HepG2 (cell line): ENCODE measurements around the gene TACC3. TPM values are rescaled to one million over a fixed set of nuclear protein-coding genes. Genes with fewer than 3 reads are reported as not detected.

Experiments used
- AHR ChIP-seq: IDR thresholded peaks from 2 replicates; pipeline ENCODE4 v1.6.1; 2018; ENCODE audit warnings: missing genetic modification reagents, missing compliant biosample characterization
- FOSL1 ChIP-seq: sonication (generic); formaldehyde crosslinking; IDR thresholded peaks from 2 replicates; pipeline ENCODE4 v1.9.0; 2021; ENCODE audit warnings: missing genetic modification reagents, borderline replicate concordance
- NFE2 ChIP-seq: sonication (generic); formaldehyde crosslinking; IDR thresholded peaks from 2 replicates; pipeline ENCODE4 v1.4.0; 2020; ENCODE audit warnings: missing genetic modification reagents
- SNAI1 ChIP-seq: sonication (generic); formaldehyde crosslinking; IDR thresholded peaks from 2 replicates; pipeline ENCODE4 v1.5.0; 2020; ENCODE audit warnings: mild to moderate bottlenecking, missing genetic modification reagents, borderline replicate concordance
- ZNF333 ChIP-seq: sonication (generic); formaldehyde crosslinking; IDR thresholded peaks from 2 replicates; pipeline ENCODE4 v1.4.0; 2020; ENCODE audit warnings: mild to moderate bottlenecking, missing genetic modification reagents, borderline replicate concordance
- ZNF335 ChIP-seq: sonication (generic); formaldehyde crosslinking; IDR thresholded peaks from 2 replicates; pipeline ENCODE4 v1.4.0; 2020; ENCODE audit warnings: missing genetic modification reagents
- ZNF337 ChIP-seq: sonication (generic); formaldehyde crosslinking; IDR thresholded peaks from 2 replicates; pipeline ENCODE4 v1.5.1; 2020; ENCODE audit warnings: missing genetic modification reagents, low read depth, mild to moderate bottlenecking, borderline replicate concordance
- ZNF737 ChIP-seq: sonication (generic); formaldehyde crosslinking; IDR thresholded peaks from 2 replicates; pipeline ENCODE4 v1.5.0; 2020; ENCODE audit warnings: missing genetic modification reagents, mild to moderate bottlenecking, borderline replicate concordance
- ZNF75D ChIP-seq: sonication (generic); formaldehyde crosslinking; IDR thresholded peaks from 2 replicates; pipeline ENCODE4 v1.8.1; 2023; ENCODE audit warnings: missing genetic modification reagents, mild to moderate bottlenecking, borderline replicate concordance
- ZSCAN22 ChIP-seq: sonication (generic); formaldehyde crosslinking; IDR thresholded peaks from 2 replicates; pipeline ENCODE4 v1.4.0; 2020; ENCODE audit warnings: mild to moderate bottlenecking, missing genetic modification reagents
- polyA plus RNA-seq, 8 experiments: library from polyadenylated mRNA; depleted of rRNA in 3 of 8; stranded (reverse) in 7 of 8; unstranded in 1 of 8; fragments of >200 nt; fragmentation: Illumina TruSeq in 4 of 8; extraction: Trizol in 4 of 8; gene quantifications; 2 replicates each; pipeline versions ENCODE4 v1.2.1 to v1.2.3, GENCODE V29; 2011 to 2016; ENCODE audit warnings: low read depth in 4 of 8, missing spikeins in 1 of 8, mixed read lengths in 1 of 8; ENCODE audit not compliant: insufficient read depth in 1 of 8
- total RNA-seq, 5 experiments: library from RNA; depleted of rRNA; stranded (reverse); fragments of >200 nt; fragmentation: Illumina TruSeq; extraction: Trizol; gene quantifications; 2 replicates each; pipeline ENCODE4 v1.2.3, GENCODE V29; 2016; ENCODE audit warnings: low read depth in 1 of 5
- TF ChIP-seq, protein P1 (sequence below), 2 experiments: IDR thresholded peaks; 2 replicates each; pipeline ENCODE4 v1.6.1; 2011 to 2012; ENCODE audit warnings: low read length in 2 of 2, borderline replicate concordance in 1 of 2, low read depth in 1 of 2, mild to moderate bottlenecking in 1 of 2, moderate library complexity in 1 of 2
- TF ChIP-seq, protein P2 (sequence below): sonication (generic); formaldehyde crosslinking; IDR thresholded peaks from 2 replicates; pipeline ENCODE4 v1.5.1; 2020; ENCODE audit warnings: mild to moderate bottlenecking, missing genetic modification reagents, moderate library complexity
- TF ChIP-seq, protein P3 (sequence below): sonication (generic); formaldehyde crosslinking; IDR thresholded peaks from 2 replicates; pipeline ENCODE4 v1.4.0; 2020; ENCODE audit warnings: mild to moderate bottlenecking, low read depth, missing genetic modification reagents
- TF ChIP-seq, protein P4 (sequence below): sonication (generic); formaldehyde crosslinking; IDR thresholded peaks from 2 replicates; pipeline ENCODE4 v1.4.0; 2020; ENCODE audit warnings: mild to moderate bottlenecking, missing genetic modification reagents
- TF ChIP-seq, protein P5 (sequence below): IDR thresholded peaks from 2 replicates; pipeline ENCODE4 v1.6.1; 2016; ENCODE audit warnings: mild to moderate bottlenecking

Gene TACC3
- total and polyA plus RNA-seq, 2 of the 13 experiments (the other 11 are each of a cell fraction or from before 2014, with no cell fraction given), result 20.3 to 21.2 TPM

DNA sequence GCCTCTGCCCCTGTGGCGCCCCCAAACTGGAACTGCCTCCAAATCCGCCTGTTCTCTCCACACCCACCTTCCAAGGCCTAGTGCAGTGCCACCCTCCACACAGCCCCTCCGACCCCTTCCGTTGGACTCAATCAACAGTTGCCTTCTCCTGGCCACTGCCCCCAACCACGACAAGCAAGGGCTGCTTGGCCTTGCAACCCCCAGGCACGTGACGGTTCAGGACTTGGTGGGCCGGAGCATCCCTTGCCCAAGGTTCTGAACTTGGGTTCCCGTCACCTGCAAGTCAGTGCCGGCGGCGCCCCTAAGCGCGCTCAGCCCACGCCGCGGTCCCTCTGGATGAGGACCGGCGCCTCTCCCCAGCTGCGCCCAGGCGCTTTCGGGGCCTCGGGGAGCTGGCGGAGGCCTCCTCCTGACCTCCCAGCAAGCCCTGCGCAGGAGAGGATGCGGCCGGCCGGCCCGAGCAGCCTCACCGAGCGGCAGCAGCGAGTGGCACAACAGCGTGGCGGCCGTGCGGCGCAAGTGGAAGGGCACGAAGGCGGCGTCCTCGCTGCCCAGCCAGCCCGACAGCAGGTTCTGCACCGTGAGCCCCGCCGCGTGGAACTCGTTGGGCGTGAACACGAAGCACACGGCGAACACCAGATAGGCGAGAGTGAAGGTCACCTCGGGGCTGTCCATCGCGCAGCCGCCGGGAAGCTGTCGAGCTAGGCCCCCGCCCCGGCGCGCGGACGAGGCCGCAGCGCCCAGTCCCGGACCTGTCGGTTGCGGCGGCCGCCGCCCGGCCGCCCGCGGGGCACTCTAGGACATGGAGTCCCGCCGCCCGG, 948 bp upstream of the TACC3 start (continued):
- TF ChIP-seq, protein P1, sequence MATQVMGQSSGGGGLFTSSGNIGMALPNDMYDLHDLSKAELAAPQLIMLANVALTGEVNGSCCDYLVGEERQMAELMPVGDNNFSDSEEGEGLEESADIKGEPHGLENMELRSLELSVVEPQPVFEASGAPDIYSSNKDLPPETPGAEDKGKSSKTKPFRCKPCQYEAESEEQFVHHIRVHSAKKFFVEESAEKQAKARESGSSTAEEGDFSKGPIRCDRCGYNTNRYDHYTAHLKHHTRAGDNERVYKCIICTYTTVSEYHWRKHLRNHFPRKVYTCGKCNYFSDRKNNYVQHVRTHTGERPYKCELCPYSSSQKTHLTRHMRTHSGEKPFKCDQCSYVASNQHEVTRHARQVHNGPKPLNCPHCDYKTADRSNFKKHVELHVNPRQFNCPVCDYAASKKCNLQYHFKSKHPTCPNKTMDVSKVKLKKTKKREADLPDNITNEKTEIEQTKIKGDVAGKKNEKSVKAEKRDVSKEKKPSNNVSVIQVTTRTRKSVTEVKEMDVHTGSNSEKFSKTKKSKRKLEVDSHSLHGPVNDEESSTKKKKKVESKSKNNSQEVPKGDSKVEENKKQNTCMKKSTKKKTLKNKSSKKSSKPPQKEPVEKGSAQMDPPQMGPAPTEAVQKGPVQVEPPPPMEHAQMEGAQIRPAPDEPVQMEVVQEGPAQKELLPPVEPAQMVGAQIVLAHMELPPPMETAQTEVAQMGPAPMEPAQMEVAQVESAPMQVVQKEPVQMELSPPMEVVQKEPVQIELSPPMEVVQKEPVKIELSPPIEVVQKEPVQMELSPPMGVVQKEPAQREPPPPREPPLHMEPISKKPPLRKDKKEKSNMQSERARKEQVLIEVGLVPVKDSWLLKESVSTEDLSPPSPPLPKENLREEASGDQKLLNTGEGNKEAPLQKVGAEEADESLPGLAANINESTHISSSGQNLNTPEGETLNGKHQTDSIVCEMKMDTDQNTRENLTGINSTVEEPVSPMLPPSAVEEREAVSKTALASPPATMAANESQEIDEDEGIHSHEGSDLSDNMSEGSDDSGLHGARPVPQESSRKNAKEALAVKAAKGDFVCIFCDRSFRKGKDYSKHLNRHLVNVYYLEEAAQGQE (IDR thresholded peaks at IDR 0.05; ENCODE audit: borderline replicate concordance in 1 of 2, low read depth in 1 of 2, low read length in 2 of 2), result no peak
- TF ChIP-seq ZNF335 (CRISPR knock-in tag) (no peak), ZNF333 (CRISPR knock-in tag) (no peak), ZSCAN22 (CRISPR knock-in tag) (no peak), NFE2 (CRISPR knock-in tag) (no peak), ZNF75D (CRISPR knock-in tag) (no peak), ZNF737 (CRISPR knock-in tag) (0 out of 2 replicates have a peak, but pooled peaks have one; percentile 58), FOSL1 (CRISPR knock-in tag) (0 out of 2 replicates have a peak, but pooled peaks have one; percentile 25), ZNF337 (CRISPR knock-in tag) (no peak), AHR (CRISPR knock-in tag) (0 out of 2 replicates have a peak, but pooled peaks have one; percentile 5), SNAI1 (CRISPR knock-in tag) (no peak; the same call in 1 of the 2 replicates)
- TF ChIP-seq, protein P2, sequence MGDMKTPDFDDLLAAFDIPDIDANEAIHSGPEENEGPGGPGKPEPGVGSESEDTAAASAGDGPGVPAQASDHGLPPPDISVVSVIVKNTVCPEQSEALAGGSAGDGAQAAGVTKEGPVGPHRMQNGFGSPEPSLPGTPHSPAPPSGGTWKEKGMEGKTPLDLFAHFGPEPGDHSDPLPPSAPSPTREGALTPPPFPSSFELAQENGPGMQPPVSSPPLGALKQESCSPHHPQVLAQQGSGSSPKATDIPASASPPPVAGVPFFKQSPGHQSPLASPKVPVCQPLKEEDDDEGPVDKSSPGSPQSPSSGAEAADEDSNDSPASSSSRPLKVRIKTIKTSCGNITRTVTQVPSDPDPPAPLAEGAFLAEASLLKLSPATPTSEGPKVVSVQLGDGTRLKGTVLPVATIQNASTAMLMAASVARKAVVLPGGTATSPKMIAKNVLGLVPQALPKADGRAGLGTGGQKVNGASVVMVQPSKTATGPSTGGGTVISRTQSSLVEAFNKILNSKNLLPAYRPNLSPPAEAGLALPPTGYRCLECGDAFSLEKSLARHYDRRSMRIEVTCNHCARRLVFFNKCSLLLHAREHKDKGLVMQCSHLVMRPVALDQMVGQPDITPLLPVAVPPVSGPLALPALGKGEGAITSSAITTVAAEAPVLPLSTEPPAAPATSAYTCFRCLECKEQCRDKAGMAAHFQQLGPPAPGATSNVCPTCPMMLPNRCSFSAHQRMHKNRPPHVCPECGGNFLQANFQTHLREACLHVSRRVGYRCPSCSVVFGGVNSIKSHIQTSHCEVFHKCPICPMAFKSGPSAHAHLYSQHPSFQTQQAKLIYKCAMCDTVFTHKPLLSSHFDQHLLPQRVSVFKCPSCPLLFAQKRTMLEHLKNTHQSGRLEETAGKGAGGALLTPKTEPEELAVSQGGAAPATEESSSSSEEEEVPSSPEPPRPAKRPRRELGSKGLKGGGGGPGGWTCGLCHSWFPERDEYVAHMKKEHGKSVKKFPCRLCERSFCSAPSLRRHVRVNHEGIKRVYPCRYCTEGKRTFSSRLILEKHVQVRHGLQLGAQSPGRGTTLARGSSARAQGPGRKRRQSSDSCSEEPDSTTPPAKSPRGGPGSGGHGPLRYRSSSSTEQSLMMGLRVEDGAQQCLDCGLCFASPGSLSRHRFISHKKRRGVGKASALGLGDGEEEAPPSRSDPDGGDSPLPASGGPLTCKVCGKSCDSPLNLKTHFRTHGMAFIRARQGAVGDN (CRISPR knock-in tag), result peak; percentile 95
- TF ChIP-seq, protein P3, sequence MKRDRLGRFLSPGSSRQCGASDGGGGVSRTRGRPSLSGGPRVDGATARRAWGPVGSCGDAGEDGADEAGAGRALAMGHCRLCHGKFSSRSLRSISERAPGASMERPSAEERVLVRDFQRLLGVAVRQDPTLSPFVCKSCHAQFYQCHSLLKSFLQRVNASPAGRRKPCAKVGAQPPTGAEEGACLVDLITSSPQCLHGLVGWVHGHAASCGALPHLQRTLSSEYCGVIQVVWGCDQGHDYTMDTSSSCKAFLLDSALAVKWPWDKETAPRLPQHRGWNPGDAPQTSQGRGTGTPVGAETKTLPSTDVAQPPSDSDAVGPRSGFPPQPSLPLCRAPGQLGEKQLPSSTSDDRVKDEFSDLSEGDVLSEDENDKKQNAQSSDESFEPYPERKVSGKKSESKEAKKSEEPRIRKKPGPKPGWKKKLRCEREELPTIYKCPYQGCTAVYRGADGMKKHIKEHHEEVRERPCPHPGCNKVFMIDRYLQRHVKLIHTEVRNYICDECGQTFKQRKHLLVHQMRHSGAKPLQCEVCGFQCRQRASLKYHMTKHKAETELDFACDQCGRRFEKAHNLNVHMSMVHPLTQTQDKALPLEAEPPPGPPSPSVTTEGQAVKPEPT, result 0 out of 2 replicates have a peak, but pooled peaks have one; percentile 43
- TF ChIP-seq, protein P4, sequence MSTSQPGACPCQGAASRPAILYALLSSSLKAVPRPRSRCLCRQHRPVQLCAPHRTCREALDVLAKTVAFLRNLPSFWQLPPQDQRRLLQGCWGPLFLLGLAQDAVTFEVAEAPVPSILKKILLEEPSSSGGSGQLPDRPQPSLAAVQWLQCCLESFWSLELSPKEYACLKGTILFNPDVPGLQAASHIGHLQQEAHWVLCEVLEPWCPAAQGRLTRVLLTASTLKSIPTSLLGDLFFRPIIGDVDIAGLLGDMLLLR, result peak; percentile 86
- TF ChIP-seq, protein P5, sequence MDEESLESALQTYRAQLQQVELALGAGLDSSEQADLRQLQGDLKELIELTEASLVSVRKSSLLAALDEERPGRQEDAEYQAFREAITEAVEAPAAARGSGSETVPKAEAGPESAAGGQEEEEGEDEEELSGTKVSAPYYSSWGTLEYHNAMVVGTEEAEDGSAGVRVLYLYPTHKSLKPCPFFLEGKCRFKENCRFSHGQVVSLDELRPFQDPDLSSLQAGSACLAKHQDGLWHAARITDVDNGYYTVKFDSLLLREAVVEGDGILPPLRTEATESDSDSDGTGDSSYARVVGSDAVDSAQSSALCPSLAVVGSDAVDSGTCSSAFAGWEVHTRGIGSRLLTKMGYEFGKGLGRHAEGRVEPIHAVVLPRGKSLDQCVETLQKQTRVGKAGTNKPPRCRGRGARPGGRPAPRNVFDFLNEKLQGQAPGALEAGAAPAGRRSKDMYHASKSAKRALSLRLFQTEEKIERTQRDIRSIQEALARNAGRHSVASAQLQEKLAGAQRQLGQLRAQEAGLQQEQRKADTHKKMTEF (CRISPR knock-in tag), result peak; percentile 62; the same call in 1 of the 2 replicates
